Uterus (tissue), 2 donors: ENCODE measurements around the gene ZBTB49.

Experiments
- POLR2A ChIP-seq, 2 donors: fragments of 450-650 bp; IDR thresholded peaks; one replicate each; pipeline ENCODE4 v1.6.1; 2016; ENCODE audit warnings: antibody characterized with exemption in 2 of 2, mild to moderate bottlenecking in 1 of 2, moderate library complexity in 1 of 2
- TF ChIP-seq, protein P1 (sequence below), 4 experiments: fragments of 200-600 bp in 2 of 4; fragments of 450-650 bp in 2 of 4; sonication (generic) in 2 of 4; IDR thresholded peaks; one replicate each; pipeline ENCODE4 v1.5.1; 2016 to 2019; ENCODE audit warnings: antibody characterized with exemption in 4 of 4, mild to moderate bottlenecking in 2 of 4, moderate library complexity in 1 of 4

DNA sequence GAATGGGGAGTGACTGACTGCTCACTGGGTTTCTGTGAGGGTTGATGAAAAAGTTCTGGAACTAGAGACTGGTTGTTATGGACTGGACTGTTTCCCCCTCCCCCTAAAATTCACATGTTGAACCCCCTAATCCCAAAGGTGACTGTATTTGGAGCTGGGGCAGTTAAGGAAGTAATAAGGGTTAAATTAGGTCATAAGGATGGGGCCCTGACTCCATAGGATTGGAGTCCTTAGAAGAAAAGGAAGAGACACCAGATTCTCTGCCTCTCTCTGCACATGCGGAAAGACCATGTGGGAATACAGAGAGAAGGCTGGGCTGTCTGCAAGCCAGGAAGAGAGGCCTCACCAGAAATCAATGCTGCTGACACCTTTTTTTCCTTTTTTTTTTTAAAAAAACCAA lies 38.2 kb downstream of the ZBTB49 start:
- TF ChIP-seq, protein P1, sequence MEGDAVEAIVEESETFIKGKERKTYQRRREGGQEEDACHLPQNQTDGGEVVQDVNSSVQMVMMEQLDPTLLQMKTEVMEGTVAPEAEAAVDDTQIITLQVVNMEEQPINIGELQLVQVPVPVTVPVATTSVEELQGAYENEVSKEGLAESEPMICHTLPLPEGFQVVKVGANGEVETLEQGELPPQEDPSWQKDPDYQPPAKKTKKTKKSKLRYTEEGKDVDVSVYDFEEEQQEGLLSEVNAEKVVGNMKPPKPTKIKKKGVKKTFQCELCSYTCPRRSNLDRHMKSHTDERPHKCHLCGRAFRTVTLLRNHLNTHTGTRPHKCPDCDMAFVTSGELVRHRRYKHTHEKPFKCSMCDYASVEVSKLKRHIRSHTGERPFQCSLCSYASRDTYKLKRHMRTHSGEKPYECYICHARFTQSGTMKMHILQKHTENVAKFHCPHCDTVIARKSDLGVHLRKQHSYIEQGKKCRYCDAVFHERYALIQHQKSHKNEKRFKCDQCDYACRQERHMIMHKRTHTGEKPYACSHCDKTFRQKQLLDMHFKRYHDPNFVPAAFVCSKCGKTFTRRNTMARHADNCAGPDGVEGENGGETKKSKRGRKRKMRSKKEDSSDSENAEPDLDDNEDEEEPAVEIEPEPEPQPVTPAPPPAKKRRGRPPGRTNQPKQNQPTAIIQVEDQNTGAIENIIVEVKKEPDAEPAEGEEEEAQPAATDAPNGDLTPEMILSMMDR (IDR thresholded peaks at IDR 0.05): no peak
- no peak for TF ChIP-seq POLR2A (IDR thresholded peaks at IDR 0.05)
